HCT116 (cell line): ENCODE measurements around the gene AGAP1. TPM values are rescaled to one million over a fixed set of nuclear protein-coding genes. Genes with fewer than 3 reads are reported as not detected.

Experiments
- ATAC-seq: fragments of 200-7000 bp; cut with Tn5 transposase; 2 replicates; pipeline ENCODE4 v1.9.1; 2020; ENCODE audit warnings: mild to moderate bottlenecking, moderate library complexity
- BruUV-seq: library from RNA; stranded (reverse); fragments of 400-500 nt; replicated peaks from 2 replicates; lab custom pipeline; 2021; lab: Mats Ljungman, UMichigan
- CTCF ChIA-PET: fragments of 300-600 bp; sonication (Branson Sonifier 250); formaldehyde crosslinking; loops from one replicate; lab custom pipeline; 2021; ENCODE audit warnings: antibody characterized with exemption; lab: Charles Lee
- POLR2A ChIA-PET: fragments of 300-600, 350-600 bp; sonication (Branson Sonifier 250); formaldehyde crosslinking; loops from one replicate; lab custom pipeline; 2021; ENCODE audit warnings: antibody characterized with exemption; lab: Charles Lee
- RAD21 ChIA-PET, 2 experiments: fragments of 300-600 bp; sonication (Branson Sonifier 250); formaldehyde crosslinking; loops; one replicate each; lab custom pipeline; 2023; ENCODE audit warnings: low total read pairs in 2 of 2; ENCODE audit not compliant: uncharacterized antibody in 2 of 2, unreplicated experiment in 2 of 2, low non-redundant PET in 1 of 2; lab: Charles Lee
- DNase-seq: peaks from one replicate; pipeline ENCODE4 v3.0.0-alpha.2; 2010; ENCODE audit warnings: low read depth, low spot score
- H2AFZ ChIP-seq: fragments of 200-600 bp; shearing (Covaris generic), sonication (generic); 2 replicates; pipeline ENCODE4 v1.6.1; 2017; ENCODE audit warnings: low read depth, mixed run types, mixed read lengths, antibody characterized with exemption, low read length; ENCODE audit not compliant: poor library complexity, severe bottlenecking
- H3K27ac ChIP-seq: 2 replicates; pipeline ENCODE4 v1.5.1; 2012; ENCODE audit warnings: low read depth, low read length
- H3K27me3 ChIP-seq: fragments of 200-600 bp; sonication (generic); 2 replicates; pipeline ENCODE4 v1.6.1; 2016; ENCODE audit warnings: mixed run types, low read length, mixed read lengths; ENCODE audit not compliant: insufficient read depth
- H3K36me3 ChIP-seq, 2 experiments: fragments of 200-500 bp in 1 of 2; fragments of 200-600 bp in 1 of 2; sonication (Bioruptor generic) in 1 of 2; sonication (generic) in 1 of 2; 2 replicates each; pipeline versions ENCODE4 v1.5.1 to v1.6.1; 2014 to 2016; ENCODE audit warnings: low read length in 2 of 2, inconsistent platforms in 1 of 2, mixed read lengths in 1 of 2, mixed run types in 1 of 2; ENCODE audit not compliant: insufficient read depth in 2 of 2, control insufficient read depth in 1 of 2
- H3K4me1 ChIP-seq, 2 experiments: fragments of 200-600 bp in 1 of 2; sonication (generic) in 1 of 2; 2 replicates each; pipeline versions ENCODE4 v1.5.1 to v1.6.1; 2012 to 2017; ENCODE audit warnings: low read length in 2 of 2, inconsistent platforms in 1 of 2, mild to moderate bottlenecking in 1 of 2, mixed read lengths in 1 of 2, mixed run types in 1 of 2, moderate library complexity in 1 of 2; ENCODE audit not compliant: insufficient read depth in 2 of 2, control insufficient read depth in 1 of 2
- H3K4me2 ChIP-seq: fragments of 200-600 bp; sonication (generic); 2 replicates; pipeline ENCODE4 v1.6.1; 2017; ENCODE audit warnings: mixed run types, low read length, mixed read lengths
- H3K4me3 ChIP-seq, 2 experiments: fragments of 200-600 bp in 1 of 2; sonication (generic) in 1 of 2; replicated peaks in 1 of 2; 2 replicates each; pipeline ENCODE4 v1.5.1; 2011 to 2016; ENCODE audit warnings: low read length in 2 of 2, control low read depth in 1 of 2, low read depth in 1 of 2, mild to moderate bottlenecking in 1 of 2, mixed read lengths in 1 of 2, mixed run types in 1 of 2
- H3K79me2 ChIP-seq: fragments of 200-600 bp; sonication (generic); 2 replicates; pipeline ENCODE4 v1.6.1; 2017; ENCODE audit warnings: mild to moderate bottlenecking, mixed run types, low read length, moderate library complexity, mixed read lengths; ENCODE audit not compliant: insufficient read depth
- H3K9ac ChIP-seq: fragments of 200-600 bp; sonication (generic); 2 replicates; pipeline ENCODE4 v1.6.1; 2016; ENCODE audit warnings: low read length, mixed read lengths
- H3K9me2 ChIP-seq: fragments of 200-600 bp; sonication (generic), shearing (Covaris generic); 2 replicates; pipeline ENCODE4 v1.6.1; 2017; ENCODE audit warnings: mixed run types, mild to moderate bottlenecking, moderate library complexity; ENCODE audit not compliant: insufficient read depth
- H3K9me3 ChIP-seq, 2 experiments: fragments of 200-500 bp in 1 of 2; fragments of 200-600 bp in 1 of 2; sonication (Bioruptor generic) in 1 of 2; sonication (generic) in 1 of 2; 2 replicates each; pipeline ENCODE4 v1.6.1; 2014 to 2017; ENCODE audit warnings: low read length in 2 of 2, mixed read lengths in 2 of 2, inconsistent platforms in 1 of 2, low read depth in 1 of 2, mild to moderate bottlenecking in 1 of 2, mixed run types in 1 of 2, moderate library complexity in 1 of 2; ENCODE audit not compliant: control insufficient read depth in 1 of 2, insufficient read depth in 1 of 2
- H4K20me1 ChIP-seq: fragments of 200-600 bp; sonication (generic), shearing (Covaris generic); 2 replicates; pipeline ENCODE4 v1.6.1; 2017; ENCODE audit warnings: mixed run types, mild to moderate bottlenecking, moderate library complexity; ENCODE audit not compliant: insufficient read depth
- CBX3 ChIP-seq: IDR thresholded peaks from 2 replicates; pipeline ENCODE4 v1.6.1; 2012; ENCODE audit warnings: low read depth
- CEBPB ChIP-seq: IDR thresholded peaks from 2 replicates; pipeline ENCODE4 v1.6.1; 2012; ENCODE audit warnings: low read depth
- EGR1 ChIP-seq: IDR thresholded peaks from 2 replicates; pipeline ENCODE4 v1.6.1; 2012; ENCODE audit warnings: low read depth
- EZH2 ChIP-seq: fragments of 200-600 bp; sonication (generic); IDR thresholded peaks from 2 replicates; pipeline ENCODE4 v1.6.1; 2017; ENCODE audit warnings: antibody characterized with exemption, mixed run types
- EZH2phosphoT487 ChIP-seq: fragments of 200-600 bp; IDR thresholded peaks from 2 replicates; pipeline ENCODE4 v1.6.1; 2018; ENCODE audit warnings: antibody characterized with exemption, borderline replicate concordance
- FOSL1 ChIP-seq: IDR thresholded peaks from 2 replicates; pipeline ENCODE4 v1.6.1; 2012; ENCODE audit warnings: low read depth
- JUND ChIP-seq: IDR thresholded peaks from 2 replicates; pipeline ENCODE4 v1.6.1; 2012
- MAX ChIP-seq: IDR thresholded peaks from 2 replicates; pipeline ENCODE4 v1.6.1; 2012
- POLR2A ChIP-seq: IDR thresholded peaks from 2 replicates; pipeline ENCODE4 v1.7.0; 2011; ENCODE audit warnings: borderline replicate concordance; ENCODE audit not compliant: insufficient read depth, insufficient read length; ENCODE audit errors: extremely low read depth
- RAD21 ChIP-seq: IDR thresholded peaks from 2 replicates; pipeline ENCODE4 v1.6.1; 2012; ENCODE audit warnings: low read depth, mild to moderate bottlenecking
- REST ChIP-seq: IDR thresholded peaks from 2 replicates; pipeline ENCODE4 v1.6.1; 2012; ENCODE audit warnings: low read depth
- SIN3A ChIP-seq: IDR thresholded peaks from 2 replicates; pipeline ENCODE4 v1.6.1; 2012; ENCODE audit warnings: low read depth
- SP1 ChIP-seq: IDR thresholded peaks from 2 replicates; pipeline ENCODE4 v1.6.1; 2012; ENCODE audit warnings: low read depth
- TCF7L2 ChIP-seq: IDR thresholded peaks from 2 replicates; pipeline ENCODE4 v1.7.0; 2011; ENCODE audit warnings: borderline replicate concordance, inconsistent platforms; ENCODE audit not compliant: insufficient read depth, insufficient read length; ENCODE audit errors: extremely low read depth
- YY1 ChIP-seq: IDR thresholded peaks from 2 replicates; pipeline ENCODE4 v1.6.1; 2011; ENCODE audit warnings: low read length, low read depth, moderate library complexity, mild to moderate bottlenecking; ENCODE audit not compliant: insufficient replicate concordance; ENCODE audit errors: extremely low read depth
- ZFX ChIP-seq: fragments of 450-650 bp; IDR thresholded peaks from 2 replicates; pipeline ENCODE4 v1.6.1; 2017
- ZNF274 ChIP-seq: fragments of 200-500 bp; sonication (Bioruptor generic); IDR thresholded peaks from 2 replicates; pipeline ENCODE4 v1.6.1; 2014; ENCODE audit warnings: mild to moderate bottlenecking, low read depth, low read length, inconsistent platforms
- intact Hi-C: fragments of 100-400 bp; cut with micrococcal nuclease; formaldehyde crosslinking; loops from 2 replicates; pipeline ENCODE4 v1.10.0; 2022
- total RNA-seq: library from RNA; stranded (reverse); gene quantifications from one replicate; pipeline ENCODE4 v1.2.1, GENCODE V29; 2021; ENCODE audit not compliant: unreplicated experiment
- TF ChIP-seq, protein P1 (sequence below), 3 experiments: fragments of 200-600 bp in 1 of 3; sonication (generic) in 1 of 3; IDR thresholded peaks in 2 of 3; conservative IDR thresholded peaks in 1 of 3; 2 replicates each; pipeline ENCODE4 v1.5.1; 2012 to 2017; ENCODE audit warnings: low read depth in 2 of 3, low read length in 2 of 3, antibody characterized with exemption in 1 of 3, borderline replicate concordance in 1 of 3, control low read depth in 1 of 3, mild to moderate bottlenecking in 1 of 3, mixed read lengths in 1 of 3, mixed run types in 1 of 3, moderate library complexity in 1 of 3; ENCODE audit not compliant: insufficient read depth in 1 of 3

Gene AGAP1
- total RNA-seq, 1 experiment from 2014 or later = 43.8 TPM

DNA sequence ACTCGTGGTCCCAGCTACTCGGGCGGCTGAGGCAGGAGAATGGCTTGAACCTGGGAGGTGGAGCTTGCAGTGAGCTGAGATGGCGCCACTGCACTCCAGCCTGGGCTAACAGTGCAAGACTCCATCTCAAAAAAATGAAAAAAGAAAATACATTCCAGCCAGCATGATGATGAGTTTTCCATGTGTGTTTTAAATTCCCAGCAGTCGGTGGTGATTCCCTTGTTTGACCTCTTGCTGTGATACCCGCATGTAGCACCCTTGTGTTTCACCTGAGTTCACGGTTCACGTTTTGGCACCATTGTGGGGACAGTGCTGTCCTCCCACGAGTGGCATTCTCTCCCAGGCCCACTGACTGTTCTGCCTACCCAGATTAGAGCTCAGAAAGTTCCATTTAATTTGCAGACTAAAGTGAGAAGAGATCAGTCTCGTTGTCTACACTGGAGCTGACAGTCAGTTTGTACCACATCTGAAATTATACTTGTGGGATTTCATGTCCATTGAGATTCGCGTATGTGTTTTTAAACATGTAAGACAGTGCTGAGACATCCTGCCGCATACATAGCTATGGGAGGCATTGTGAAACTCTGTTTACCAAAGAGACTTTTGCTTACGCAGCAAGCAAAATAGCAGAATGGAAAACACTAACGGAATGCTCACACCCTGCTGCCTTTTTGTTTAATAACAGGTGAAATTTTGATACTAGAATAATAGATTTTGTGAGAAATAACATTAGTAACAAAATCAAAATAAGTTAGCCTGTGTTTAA lies 517.3 kb downstream of the AGAP1 start:
- ChIA-PET RAD21 (no interaction called here), CTCF (no interaction called here), POLR2A (no interaction called here)
- no peaks in the 10 kb centered on the region for H3K9me3 ChIP-seq
- intact Hi-C loops = no loop called here
- no peaks in the 10 kb centered on the region for H3K79me2 ChIP-seq
- no peak overlapping the region for H3K4me3 ChIP-seq
- H3K36me3 ChIP-seq = no peaks in the 10 kb centered on the region
- H2AFZ ChIP-seq = no peak overlapping the region
- H3K27me3 ChIP-seq = no peaks in the 10 kb centered on the region
- TF ChIP-seq FOSL1 (no peak), MAX (no peak), ZFX (no peak), EZH2 (no peak), RAD21 (no peak), EGR1 (no peak), YY1 (no peak), SP1 (no peak), SIN3A (no peak), REST (no peak), CEBPB (no peak), EZH2phosphoT487 (no peak), POLR2A (no peak), TCF7L2 (no peak), CBX3 (no peak), ZNF274 (no peak), JUND (no peak)
- TF ChIP-seq, protein P1, sequence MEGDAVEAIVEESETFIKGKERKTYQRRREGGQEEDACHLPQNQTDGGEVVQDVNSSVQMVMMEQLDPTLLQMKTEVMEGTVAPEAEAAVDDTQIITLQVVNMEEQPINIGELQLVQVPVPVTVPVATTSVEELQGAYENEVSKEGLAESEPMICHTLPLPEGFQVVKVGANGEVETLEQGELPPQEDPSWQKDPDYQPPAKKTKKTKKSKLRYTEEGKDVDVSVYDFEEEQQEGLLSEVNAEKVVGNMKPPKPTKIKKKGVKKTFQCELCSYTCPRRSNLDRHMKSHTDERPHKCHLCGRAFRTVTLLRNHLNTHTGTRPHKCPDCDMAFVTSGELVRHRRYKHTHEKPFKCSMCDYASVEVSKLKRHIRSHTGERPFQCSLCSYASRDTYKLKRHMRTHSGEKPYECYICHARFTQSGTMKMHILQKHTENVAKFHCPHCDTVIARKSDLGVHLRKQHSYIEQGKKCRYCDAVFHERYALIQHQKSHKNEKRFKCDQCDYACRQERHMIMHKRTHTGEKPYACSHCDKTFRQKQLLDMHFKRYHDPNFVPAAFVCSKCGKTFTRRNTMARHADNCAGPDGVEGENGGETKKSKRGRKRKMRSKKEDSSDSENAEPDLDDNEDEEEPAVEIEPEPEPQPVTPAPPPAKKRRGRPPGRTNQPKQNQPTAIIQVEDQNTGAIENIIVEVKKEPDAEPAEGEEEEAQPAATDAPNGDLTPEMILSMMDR (IDR thresholded peaks at IDR 0.05 in 2 of 3, conservative IDR thresholded peaks at IDR 0.05 in 1 of 3; ENCODE audit: borderline replicate concordance in 1 of 3, insufficient read depth in 1 of 3, low read depth in 2 of 3, low read length in 2 of 3) = no peak
- no TSS peak for BruUV-seq
- H3K4me2 ChIP-seq = no peak overlapping the region
- no peak overlapping the region for H3K9ac ChIP-seq
- ATAC-seq = no peak
- H3K27ac ChIP-seq = no peak overlapping the region
- no peaks in the 10 kb centered on the region for H4K20me1 ChIP-seq
- no peaks in the 10 kb centered on the region for H3K9me2 ChIP-seq
- H3K4me1 ChIP-seq = no peaks in the 10 kb centered on the region
- DNase-seq = no peak
